ENCODE measurements around the gene PRDM1. TPM values are rescaled to one million over a fixed set of nuclear protein-coding genes. Genes with fewer than 3 reads are reported as not detected.

PRDM1 gene
- total RNA-seq, 1 donor from 2014 or later: 10.5 TPM

- Histone ChIP-seq H2AFZ (ENCODE audit: low read depth, low read length) (peak overlapping the region; percentile 72), H3K4me2 (ENCODE audit: low read length) (peak overlapping the region; percentile 89), H3K79me2 (ENCODE audit: insufficient read depth, low read length) (peaks cover 30% of the 10 kb centered on the region), H3K27ac (ENCODE audit: low read depth, low read length) (peak overlapping the region; percentile 84), H3K9me3 (ENCODE audit: insufficient read depth, low read depth, low read length) (no peaks in the 10 kb centered on the region), H3K9ac (ENCODE audit: low read length) (peak overlapping the region; percentile 86), H4K20me1 (ENCODE audit: insufficient read depth, low read length) (no peaks in the 10 kb centered on the region), H3K27me3 (ENCODE audit: insufficient read depth, low read length) (no peaks in the 10 kb centered on the region), H3K36me3 (ENCODE audit: insufficient read depth, low read length) (no peaks in the 10 kb centered on the region), H3K4me1 (ENCODE audit: insufficient read depth, low read length) (peaks cover 48% of the 10 kb centered on the region), H3K4me3 (ENCODE audit: insufficient read depth, low read depth, low read length) (peak overlapping the region; percentile 70)
- Mint-ChIP-seq H3K4me3 (ENCODE audit: unreplicated experiment) (peak overlapping the region; percentile 89), H3K36me3 (ENCODE audit: low read depth, unreplicated experiment) (no peaks in the 10 kb centered on the region), H3K27me3 (ENCODE audit: low read depth, unreplicated experiment) (peaks cover 3% of the 10 kb centered on the region), H3K27ac (ENCODE audit: unreplicated experiment) (peak overlapping the region; percentile 30), H3K4me1 (ENCODE audit: low read depth, unreplicated experiment) (peaks cover 37% of the 10 kb centered on the region), H3K9me3 (ENCODE audit: unreplicated experiment) (no peaks in the 10 kb centered on the region)
- DNase-seq (ENCODE audit: low read depth) (no peak), FAIRE-seq (no peak)
- TF ChIP-seq EZH2 (IDR thresholded peaks at IDR 0.05; ENCODE audit: insufficient read depth, low read length): no peak
- TF ChIP-seq CTCF (IDR thresholded peaks at IDR 0.05; ENCODE audit: insufficient read depth, low read depth, low read length): no peak
Observed at GRCh38 chr6:106085692-106085983, 498 bp upstream of the PRDM1 start.

GRCh38 chr6:106086814-106087175, 659 bp downstream of the PRDM1 start:
- H3K4me1 ChIP-seq (ENCODE audit: insufficient read depth, low read length): peaks cover 48% of the 10 kb centered on the region
- Mint-ChIP-seq H3K27ac (ENCODE audit: unreplicated experiment) (no peak overlapping the region), H3K36me3 (ENCODE audit: low read depth, unreplicated experiment) (peaks cover 4% of the 10 kb centered on the region), H3K4me3 (ENCODE audit: unreplicated experiment) (peak overlapping the region; percentile 89), H3K9me3 (ENCODE audit: unreplicated experiment) (no peaks in the 10 kb centered on the region), H3K4me1 (ENCODE audit: low read depth, unreplicated experiment) (peaks cover 38% of the 10 kb centered on the region), H3K27me3 (ENCODE audit: low read depth, unreplicated experiment) (no peaks in the 10 kb centered on the region)
- H3K4me2 ChIP-seq (ENCODE audit: low read length): peak overlapping the region; percentile 89
- DNase-seq (ENCODE audit: low read depth): no peak
- H3K4me3 ChIP-seq (ENCODE audit: insufficient read depth, low read depth, low read length): peak overlapping the region; percentile 70
- no peaks in the 10 kb centered on the region for H3K9me3 ChIP-seq (ENCODE audit: insufficient read depth, low read depth, low read length)
- no peaks in the 10 kb centered on the region for H3K27me3 ChIP-seq (ENCODE audit: insufficient read depth, low read length)
- H2AFZ ChIP-seq (ENCODE audit: low read depth, low read length): no peak overlapping the region
- H3K27ac ChIP-seq (ENCODE audit: low read depth, low read length): peak overlapping the region; percentile 84
- peaks cover 38% of the 10 kb centered on the region for H3K79me2 ChIP-seq (ENCODE audit: insufficient read depth, low read length)
- H3K36me3 ChIP-seq (ENCODE audit: insufficient read depth, low read length): no peaks in the 10 kb centered on the region
- H3K9ac ChIP-seq (ENCODE audit: low read length): peak overlapping the region; percentile 86
- no peak for FAIRE-seq
- H4K20me1 ChIP-seq (ENCODE audit: insufficient read depth, low read length): no peaks in the 10 kb centered on the region
- TF ChIP-seq CTCF (IDR thresholded peaks at IDR 0.05; ENCODE audit: insufficient read depth, low read depth, low read length): no peak

- peaks cover 48% of the 10 kb centered on the region for H3K4me1 ChIP-seq (ENCODE audit: insufficient read depth, low read length)
- H3K9me3 ChIP-seq (ENCODE audit: insufficient read depth, low read depth, low read length): no peaks in the 10 kb centered on the region
- peak overlapping the region; percentile 84 for H3K27ac ChIP-seq (ENCODE audit: low read depth, low read length)
- FAIRE-seq (peak; percentile 55), DNase-seq (ENCODE audit: low read depth) (peak; percentile 80)
- no peaks in the 10 kb centered on the region for H4K20me1 ChIP-seq (ENCODE audit: insufficient read depth, low read length)
- Mint-ChIP-seq H3K36me3 (ENCODE audit: low read depth, unreplicated experiment) (peaks cover 4% of the 10 kb centered on the region), H3K27me3 (ENCODE audit: low read depth, unreplicated experiment) (no peaks in the 10 kb centered on the region), H3K9me3 (ENCODE audit: unreplicated experiment) (no peaks in the 10 kb centered on the region), H3K4me3 (ENCODE audit: unreplicated experiment) (peak overlapping the region; percentile 89), H3K27ac (ENCODE audit: unreplicated experiment) (peak overlapping the region; percentile 66), H3K4me1 (ENCODE audit: low read depth, unreplicated experiment) (peaks cover 39% of the 10 kb centered on the region)
- H3K4me3 ChIP-seq (ENCODE audit: insufficient read depth, low read depth, low read length): peak overlapping the region; percentile 70
- H3K9ac ChIP-seq (ENCODE audit: low read length): peak overlapping the region; percentile 86
- TF ChIP-seq EZH2 (IDR thresholded peaks at IDR 0.05; ENCODE audit: insufficient read depth, low read length) (no peak), CTCF (IDR thresholded peaks at IDR 0.05; ENCODE audit: insufficient read depth, low read depth, low read length) (no peak)
- H3K4me2 ChIP-seq (ENCODE audit: low read length): peak overlapping the region; percentile 89
- H3K79me2 ChIP-seq (ENCODE audit: insufficient read depth, low read length): peaks cover 45% of the 10 kb centered on the region
- H3K27me3 ChIP-seq (ENCODE audit: insufficient read depth, low read length): no peaks in the 10 kb centered on the region
- H3K36me3 ChIP-seq (ENCODE audit: insufficient read depth, low read length): no peaks in the 10 kb centered on the region
- H2AFZ ChIP-seq (ENCODE audit: low read depth, low read length): peak overlapping the region; percentile 78
Observed at GRCh38 chr6:106087548-106088325, 1.6 kb downstream of the PRDM1 start.
